C4-2B (cell line): ENCODE results near the gene PTGER4.

Experiments
- ZFX ChIP-seq: fragments of 450-650 bp; IDR thresholded peaks from 2 replicates; pipeline ENCODE4 v1.6.1; 2017
- TF ChIP-seq, protein P1 (sequence below): fragments of 450-650 bp; conservative IDR thresholded peaks from 2 replicates; pipeline ENCODE4 v1.5.1; 2017; ENCODE audit warnings: mild to moderate bottlenecking

DNA sequence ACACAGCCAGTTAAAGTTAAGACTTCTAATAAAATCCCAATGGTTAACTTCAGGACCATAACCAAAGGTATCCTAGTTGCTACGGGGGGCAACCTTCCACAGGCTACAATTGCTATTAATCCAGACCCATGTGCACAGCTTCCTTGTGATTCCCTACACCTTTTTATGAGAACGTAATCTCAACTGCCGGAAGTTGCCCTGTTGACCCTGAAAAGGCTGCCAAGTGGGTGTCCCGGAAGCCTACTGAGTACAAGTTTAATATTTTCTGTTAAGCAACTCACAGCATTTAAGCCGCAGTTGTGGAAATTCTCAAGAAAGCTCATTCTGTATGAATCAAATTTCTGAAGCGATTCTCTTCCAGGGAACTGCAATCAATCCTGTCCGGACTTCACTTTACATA, 48.5 kb upstream of the PTGER4 start:
- TF ChIP-seq, protein P1, sequence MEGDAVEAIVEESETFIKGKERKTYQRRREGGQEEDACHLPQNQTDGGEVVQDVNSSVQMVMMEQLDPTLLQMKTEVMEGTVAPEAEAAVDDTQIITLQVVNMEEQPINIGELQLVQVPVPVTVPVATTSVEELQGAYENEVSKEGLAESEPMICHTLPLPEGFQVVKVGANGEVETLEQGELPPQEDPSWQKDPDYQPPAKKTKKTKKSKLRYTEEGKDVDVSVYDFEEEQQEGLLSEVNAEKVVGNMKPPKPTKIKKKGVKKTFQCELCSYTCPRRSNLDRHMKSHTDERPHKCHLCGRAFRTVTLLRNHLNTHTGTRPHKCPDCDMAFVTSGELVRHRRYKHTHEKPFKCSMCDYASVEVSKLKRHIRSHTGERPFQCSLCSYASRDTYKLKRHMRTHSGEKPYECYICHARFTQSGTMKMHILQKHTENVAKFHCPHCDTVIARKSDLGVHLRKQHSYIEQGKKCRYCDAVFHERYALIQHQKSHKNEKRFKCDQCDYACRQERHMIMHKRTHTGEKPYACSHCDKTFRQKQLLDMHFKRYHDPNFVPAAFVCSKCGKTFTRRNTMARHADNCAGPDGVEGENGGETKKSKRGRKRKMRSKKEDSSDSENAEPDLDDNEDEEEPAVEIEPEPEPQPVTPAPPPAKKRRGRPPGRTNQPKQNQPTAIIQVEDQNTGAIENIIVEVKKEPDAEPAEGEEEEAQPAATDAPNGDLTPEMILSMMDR, result no peak
- no peak for TF ChIP-seq ZFX
